SK-N-SH (cell line): Measurements from ENCODE around the gene SEMA4G. TPM values are rescaled to one million over a fixed set of nuclear protein-coding genes. Genes with fewer than 3 reads are reported as not detected.

ENCODE experiments used
- CTCF ChIA-PET: fragments of 300-600, 350-600 bp; formaldehyde crosslinking; extraction: SDS; loops from one replicate; lab custom pipeline; 2021; lab: Yijun Ruan, JAX
- POLR2A ChIA-PET: fragments of 350-600 bp; sonication (Branson Sonifier 250); formaldehyde crosslinking; extraction: SDS; loops from one replicate; lab custom pipeline; 2020; ENCODE audit warnings: antibody characterized with exemption, inconsistent platforms; lab: Yijun Ruan, JAX
- DNase-seq: peaks from one replicate; pipeline ENCODE4 v3.0.0; 2012
- H2AFZ ChIP-seq: fragments of 200-600 bp; sonication (generic); 2 replicates; pipeline ENCODE4 v1.8.1; 2016; ENCODE audit warnings: antibody characterized with exemption, mild to moderate bottlenecking, low read depth
- H3F3A ChIP-seq: fragments of 200-600 bp; sonication (generic); replicated peaks from 2 replicates; pipeline ENCODE3; 2016; ENCODE audit warnings: antibody characterized with exemption, mild to moderate bottlenecking; ENCODE audit not compliant: insufficient read depth
- H3K27ac ChIP-seq, 2 experiments: fragments of 200-500 bp in 1 of 2; fragments of 200-600 bp in 1 of 2; sonication (Bioruptor generic) in 1 of 2; sonication (generic), shearing (Covaris generic) in 1 of 2; 2 replicates each; pipeline versions ENCODE4 v1.5.1 to v1.6.1; 2014 to 2016; ENCODE audit warnings: low read depth in 2 of 2, inconsistent platforms in 1 of 2, low read length in 1 of 2, mild to moderate bottlenecking in 1 of 2, mixed read lengths in 1 of 2
- H3K27me3 ChIP-seq: fragments of 200-600 bp; sonication (generic), shearing (Covaris generic); 2 replicates; pipeline ENCODE4 v1.6.1; 2016; ENCODE audit warnings: mixed run types; ENCODE audit not compliant: insufficient read depth
- H3K36me3 ChIP-seq, 2 experiments: fragments of 200-500 bp in 1 of 2; fragments of 200-600 bp in 1 of 2; sonication (Bioruptor generic) in 1 of 2; sonication (generic) in 1 of 2; replicated peaks in 1 of 2; 2 replicates each; pipeline versions ENCODE3 to v1.5.1; 2014 to 2016; ENCODE audit warnings: low read length in 1 of 2, mild to moderate bottlenecking in 1 of 2; ENCODE audit not compliant: insufficient read depth in 2 of 2, control insufficient read depth in 1 of 2
- H3K4me1 ChIP-seq, 2 experiments: fragments of 200-500 bp in 1 of 2; fragments of 200-600 bp in 1 of 2; sonication (Bioruptor generic) in 1 of 2; sonication (generic), shearing (Covaris generic) in 1 of 2; 2 replicates each; pipeline versions ENCODE4 v1.5.1 to v1.6.1; 2014 to 2016; ENCODE audit warnings: low read depth in 1 of 2, low read length in 1 of 2, mixed run types in 1 of 2; ENCODE audit not compliant: insufficient read depth in 2 of 2, control insufficient read depth in 1 of 2
- H3K4me2 ChIP-seq: fragments of 200-600 bp; sonication (generic), shearing (Covaris generic); 2 replicates; pipeline ENCODE4 v1.6.1; 2017; ENCODE audit warnings: mixed run types
- H3K4me3 ChIP-seq, 2 experiments: fragments of 200-500 bp in 1 of 2; fragments of 200-600 bp in 1 of 2; sonication (Bioruptor generic) in 1 of 2; sonication (generic), shearing (Covaris generic) in 1 of 2; 2 replicates each; pipeline versions ENCODE4 v1.5.1 to v1.8.1; 2014 to 2016; ENCODE audit warnings: low read depth in 2 of 2, inconsistent platforms in 1 of 2, low read length in 1 of 2, mild to moderate bottlenecking in 1 of 2, mixed read lengths in 1 of 2, moderate library complexity in 1 of 2
- H3K79me2 ChIP-seq: fragments of 200-600 bp; sonication (generic); 2 replicates; pipeline ENCODE4 v1.8.1; 2017; ENCODE audit warnings: mild to moderate bottlenecking; ENCODE audit not compliant: insufficient read depth
- H3K9ac ChIP-seq: fragments of 200-600 bp; sonication (generic); 2 replicates; pipeline ENCODE4 v1.6.1; 2017; ENCODE audit warnings: mixed run types
- H3K9me2 ChIP-seq: fragments of 200-600 bp; sonication (generic); 2 replicates; pipeline ENCODE4 v1.6.1; 2017; ENCODE audit warnings: mixed run types
- H3K9me3 ChIP-seq: fragments of 200-600 bp; sonication (generic); 2 replicates; pipeline ENCODE4 v1.6.1; 2017; ENCODE audit warnings: mixed run types, mild to moderate bottlenecking, moderate library complexity
- H4K20me1 ChIP-seq: fragments of 200-600 bp; sonication (generic); 2 replicates; pipeline ENCODE4 v1.6.1; 2017; ENCODE audit warnings: mild to moderate bottlenecking, mixed run types; ENCODE audit not compliant: insufficient read depth
- CHD2 ChIP-seq: fragments of 150-350 bp; IDR thresholded peaks from 2 replicates; pipeline ENCODE4 v1.6.1; 2018; ENCODE audit warnings: low read length; ENCODE audit not compliant: partially characterized antibody
- ELF1 ChIP-seq: IDR thresholded peaks from 2 replicates; pipeline ENCODE4 v1.4.0; 2012
- EP300 ChIP-seq, 2 experiments: IDR thresholded peaks; 2 replicates each; pipeline versions ENCODE4 v1.4.0 to v1.6.1; 2012; ENCODE audit warnings: borderline replicate concordance in 1 of 2, low read depth in 1 of 2, low read length in 1 of 2
- FOXM1 ChIP-seq: IDR thresholded peaks from 2 replicates; pipeline ENCODE4 v1.4.0; 2012; ENCODE audit warnings: low read depth, mild to moderate bottlenecking
- GABPA ChIP-seq: IDR thresholded peaks from 2 replicates; pipeline ENCODE4 v1.4.0; 2012; ENCODE audit warnings: low read depth, mild to moderate bottlenecking
- GATA2 ChIP-seq: sonication (generic); formaldehyde crosslinking; IDR thresholded peaks from 2 replicates; pipeline ENCODE4 v1.5.0; 2020; ENCODE audit warnings: mild to moderate bottlenecking, missing genetic modification reagents
- JUND ChIP-seq: IDR thresholded peaks from 2 replicates; pipeline ENCODE4 v1.4.0; 2012
- MXI1 ChIP-seq: IDR thresholded peaks from 2 replicates; pipeline ENCODE4 v1.6.1; 2012; ENCODE audit warnings: mild to moderate bottlenecking, low read depth, low read length, improper control_type of control experiment
- NRF1 ChIP-seq: IDR thresholded peaks from 2 replicates; pipeline ENCODE4 v1.6.1; 2012; ENCODE audit warnings: low read depth, mild to moderate bottlenecking, low read length
- POLR2AphosphoS5 ChIP-seq: IDR thresholded peaks from 2 replicates; pipeline ENCODE4 v1.6.1; 2012; ENCODE audit warnings: low read depth, low read length
- RCOR1 ChIP-seq: fragments of 150-350 bp; IDR thresholded peaks from 2 replicates; pipeline ENCODE4 v1.6.1; 2017; ENCODE audit warnings: antibody characterized with exemption, low read length
- RFX5 ChIP-seq: IDR thresholded peaks from 2 replicates; pipeline ENCODE4 v1.6.1; 2012; ENCODE audit warnings: mild to moderate bottlenecking, improper control_type of control experiment, low read length
- SIN3A ChIP-seq: IDR thresholded peaks from 2 replicates; pipeline ENCODE4 v1.6.1; 2012; ENCODE audit warnings: low read depth, mild to moderate bottlenecking, low read length, moderate library complexity, borderline replicate concordance
- SMC3 ChIP-seq: IDR thresholded peaks from 2 replicates; pipeline ENCODE4 v1.6.1; 2012; ENCODE audit warnings: low read depth, low read length, improper control_type of control experiment
- TAF1 ChIP-seq: IDR thresholded peaks from 2 replicates; pipeline ENCODE4 v1.6.1; 2012; ENCODE audit warnings: low read depth, mild to moderate bottlenecking, low read length, moderate library complexity, borderline replicate concordance
- YY1 ChIP-seq: IDR thresholded peaks from 2 replicates; pipeline ENCODE4 v1.4.0; 2012; ENCODE audit warnings: low read depth, mild to moderate bottlenecking
- WGBS: methylation state at CpG from one replicate; pipeline ENCODE4 v1.1.6; 2017; ENCODE audit warnings: low lambda C conversion rate; 5-methylcytosine and 5-hydroxymethylcytosine counted together
- polyA plus RNA-seq, 3 experiments: library from polyadenylated mRNA; depleted of rRNA; stranded (reverse); fragments of >200 nt; gene quantifications; 2 replicates each; pipeline ENCODE4 v1.2.3, GENCODE V29; 2012
- TF ChIP-seq, protein P1 (sequence below): IDR thresholded peaks from 2 replicates; pipeline ENCODE4; 2012
- TF ChIP-seq, protein P2 (sequence below): fragments of 150-350 bp; IDR thresholded peaks from 2 replicates; pipeline ENCODE4 v1.6.1; 2017; ENCODE audit warnings: antibody characterized with exemption, low read length, low read depth, borderline replicate concordance

The SEMA4G gene
- polyA plus RNA-seq, 1 of the 3 experiments (the other 2 are of a cell fraction): 16.2 TPM

DNA sequence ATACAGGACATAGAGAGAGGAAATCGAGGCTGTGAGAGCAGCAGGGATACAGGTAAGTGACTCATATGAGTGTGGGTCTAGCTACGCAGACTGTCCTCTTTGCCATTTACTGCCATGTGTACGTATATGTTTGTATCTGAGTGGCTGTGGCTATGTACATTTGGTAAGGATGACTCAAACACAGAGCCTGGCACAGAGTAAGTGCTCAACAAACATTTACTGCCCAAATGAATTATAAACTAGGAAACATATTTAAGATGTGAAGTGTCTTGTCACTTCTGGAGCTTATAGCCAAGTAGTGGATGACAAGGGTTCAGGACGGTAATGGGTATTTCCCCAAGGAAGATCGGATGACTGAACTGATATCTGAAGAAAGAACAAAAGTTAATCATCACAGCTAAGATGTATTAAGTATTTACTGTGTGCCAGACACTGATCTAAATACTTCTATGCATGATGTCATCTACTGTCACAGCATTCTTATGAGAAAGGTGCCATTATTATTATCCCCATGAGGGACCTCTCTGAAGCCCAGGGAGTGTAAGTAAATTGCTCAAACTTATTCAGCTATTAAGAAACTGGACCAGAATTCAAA is 12.0 kb downstream of the SEMA4G start:
- CTCF ChIA-PET: interaction anchor here (0.9 to 1.7 kb wide), 3 partner anchors 13 to 17 kb away, joined by 3 to 5 read pairs (median 4); no protein-coding TSS in a partner anchor

DNA sequence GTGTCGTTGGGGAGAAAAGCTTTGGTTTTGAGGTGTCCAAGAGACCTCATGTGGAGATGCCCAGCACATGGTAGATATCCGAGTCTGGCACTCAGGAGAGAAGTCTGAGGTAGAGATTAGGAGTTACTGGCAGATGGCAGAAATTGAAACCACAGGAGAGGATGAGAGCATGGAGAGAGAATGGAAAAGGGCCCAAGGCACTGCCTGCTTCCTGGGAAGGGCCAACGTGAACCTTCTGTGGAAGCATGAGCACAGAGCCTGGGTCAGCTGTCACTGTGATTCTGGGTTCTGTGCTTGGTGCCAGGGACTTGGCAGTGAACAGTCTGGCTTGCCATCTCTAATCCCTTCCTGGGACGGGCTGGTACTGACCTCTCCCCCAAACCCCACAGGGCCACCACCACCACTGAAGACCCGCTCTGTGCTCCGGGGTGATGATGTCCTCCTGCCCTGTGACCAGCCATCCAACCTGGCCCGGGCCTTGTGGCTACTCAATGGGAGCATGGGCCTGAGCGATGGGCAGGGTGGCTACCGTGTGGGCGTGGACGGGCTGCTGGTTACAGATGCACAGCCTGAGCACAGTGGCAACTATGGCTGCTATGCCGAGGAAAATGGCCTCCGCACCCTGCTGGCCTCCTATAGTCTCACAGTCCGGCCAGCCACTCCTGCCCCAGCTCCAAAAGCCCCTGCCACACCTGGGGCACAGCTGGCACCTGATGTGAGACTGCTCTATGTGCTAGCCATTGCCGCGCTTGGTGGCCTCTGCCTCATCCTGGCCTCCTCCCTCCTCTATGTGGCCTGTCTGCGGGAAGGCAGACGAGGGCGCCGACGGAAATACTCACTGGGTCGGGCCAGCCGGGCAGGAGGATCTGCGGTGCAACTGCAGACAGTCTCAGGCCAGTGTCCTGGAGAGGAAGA is 13.9 kb downstream of the SEMA4G start:
- CTCF ChIA-PET: interaction anchor here (0.7 to 8.5 kb wide), 2 partner anchors 15 to 36 kb away, joined by 3 to 81 read pairs; partner anchors contain the start of gene LZTS2
- peaks cover 8 to 39% of the 10 kb centered on the region in 2 experiments for H3K36me3 ChIP-seq

More for the DNA sequence above, 12.0 kb downstream of the SEMA4G start:
- 87% methylated on average over 5 of the region's 5 CpGs for WGBS
- Histone ChIP-seq H3K4me3 (no peak overlapping the region), H2AFZ (no peak overlapping the region), H3K4me2 (no peak overlapping the region), H3K9me3 (no peaks in the 10 kb centered on the region), H3K36me3 (peaks cover 8 to 39% of the 10 kb centered on the region in 2 experiments), H3K9ac (no peak overlapping the region), H3K9me2 (no peaks in the 10 kb centered on the region), H4K20me1 (no peaks in the 10 kb centered on the region), H3K27me3 (no peaks in the 10 kb centered on the region), H3K4me1 (peaks cover 5 to 11% of the 10 kb centered on the region in 2 experiments; a peak in 3 of 4 replicates), H3F3A (no peaks in the 10 kb centered on the region), H3K79me2 (peaks cover 10% of the 10 kb centered on the region), H3K27ac (no peak overlapping the region)
- no peak for DNase-seq
- POLR2A ChIA-PET: interaction anchor here (1.4 kb wide), 1 partner anchor 9 kb away, joined by 3 read pairs; no protein-coding TSS in a partner anchor
- no peak for TF ChIP-seq POLR2AphosphoS5
- no peak for TF ChIP-seq TAF1
- no peak for TF ChIP-seq EP300 (IDR thresholded peaks at IDR 0.05; ENCODE audit: borderline replicate concordance in 1 of 2, low read depth in 1 of 2, low read length in 1 of 2)
- TF ChIP-seq JUND: no peak
- no peak for TF ChIP-seq RFX5
- no peak for TF ChIP-seq MXI1
- no peak for TF ChIP-seq RCOR1
- no peak for TF ChIP-seq GABPA
- TF ChIP-seq, protein P1, sequence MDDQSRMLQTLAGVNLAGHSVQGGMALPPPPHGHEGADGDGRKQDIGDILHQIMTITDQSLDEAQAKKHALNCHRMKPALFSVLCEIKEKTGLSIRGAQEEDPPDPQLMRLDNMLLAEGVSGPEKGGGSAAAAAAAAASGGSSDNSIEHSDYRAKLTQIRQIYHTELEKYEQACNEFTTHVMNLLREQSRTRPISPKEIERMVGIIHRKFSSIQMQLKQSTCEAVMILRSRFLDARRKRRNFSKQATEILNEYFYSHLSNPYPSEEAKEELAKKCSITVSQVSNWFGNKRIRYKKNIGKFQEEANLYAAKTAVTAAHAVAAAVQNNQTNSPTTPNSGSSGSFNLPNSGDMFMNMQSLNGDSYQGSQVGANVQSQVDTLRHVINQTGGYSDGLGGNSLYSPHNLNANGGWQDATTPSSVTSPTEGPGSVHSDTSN: no peak
- no peak for TF ChIP-seq FOXM1
- no peak for TF ChIP-seq SIN3A
- no peak for TF ChIP-seq GATA2 (CRISPR knock-in tag)
- no peak for TF ChIP-seq CHD2
- TF ChIP-seq, protein P2, sequence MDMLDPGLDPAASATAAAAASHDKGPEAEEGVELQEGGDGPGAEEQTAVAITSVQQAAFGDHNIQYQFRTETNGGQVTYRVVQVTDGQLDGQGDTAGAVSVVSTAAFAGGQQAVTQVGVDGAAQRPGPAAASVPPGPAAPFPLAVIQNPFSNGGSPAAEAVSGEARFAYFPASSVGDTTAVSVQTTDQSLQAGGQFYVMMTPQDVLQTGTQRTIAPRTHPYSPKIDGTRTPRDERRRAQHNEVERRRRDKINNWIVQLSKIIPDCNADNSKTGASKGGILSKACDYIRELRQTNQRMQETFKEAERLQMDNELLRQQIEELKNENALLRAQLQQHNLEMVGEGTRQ: no peak
- no peak for TF ChIP-seq ELF1
- no peak for TF ChIP-seq SMC3
- TF ChIP-seq NRF1: no peak

More for the DNA sequence above, 13.9 kb downstream of the SEMA4G start:
- no peaks in the 10 kb centered on the region for H3K9me2 ChIP-seq
- H3K27me3 ChIP-seq: no peaks in the 10 kb centered on the region
- H3K9ac ChIP-seq: no peak overlapping the region
- no peak overlapping the region for H3K4me3 ChIP-seq
- H3K4me2 ChIP-seq: no peak overlapping the region
- 91% methylated on average over 15 of the region's 24 CpGs for WGBS
- H3K79me2 ChIP-seq: peaks cover 29% of the 10 kb centered on the region
- TF ChIP-seq YY1: no peak
- no peak for TF ChIP-seq SIN3A
- TF ChIP-seq NRF1: no peak
- H3K4me1 ChIP-seq: peaks cover 10 to 20% of the 10 kb centered on the region in 2 experiments; a peak in 3 of 4 replicates
- POLR2A ChIA-PET: no interaction called here
- H4K20me1 ChIP-seq: no peaks in the 10 kb centered on the region
- H3K27ac ChIP-seq: no peak overlapping the region
- no peaks in the 10 kb centered on the region for H3K9me3 ChIP-seq
- no peak for DNase-seq
- no peaks in the 10 kb centered on the region for H3F3A ChIP-seq
- H2AFZ ChIP-seq: no peak overlapping the region
